SK-N-MC (cell line): Measurements from ENCODE around the gene TNRC6C.

Source experiments
- EZH2 ChIP-seq: fragments of 200-600 bp; sonication (generic); IDR thresholded peaks from one replicate; pipeline ENCODE4 v1.6.1; 2017; ENCODE audit warnings: antibody characterized with exemption
- FOXP2 ChIP-seq: optimal IDR thresholded peaks from 2 replicates; pipeline ENCODE3; 2011; ENCODE audit warnings: mild to moderate bottlenecking, moderate library complexity; ENCODE audit not compliant: insufficient read depth; ENCODE audit errors: extremely low read length, control extremely low read depth
- POLR2AphosphoS5 ChIP-seq: IDR thresholded peaks from 2 replicates; pipeline ENCODE4 v1.6.1; 2012; ENCODE audit warnings: mild to moderate bottlenecking, low read depth, low read length, borderline replicate concordance

DNA sequence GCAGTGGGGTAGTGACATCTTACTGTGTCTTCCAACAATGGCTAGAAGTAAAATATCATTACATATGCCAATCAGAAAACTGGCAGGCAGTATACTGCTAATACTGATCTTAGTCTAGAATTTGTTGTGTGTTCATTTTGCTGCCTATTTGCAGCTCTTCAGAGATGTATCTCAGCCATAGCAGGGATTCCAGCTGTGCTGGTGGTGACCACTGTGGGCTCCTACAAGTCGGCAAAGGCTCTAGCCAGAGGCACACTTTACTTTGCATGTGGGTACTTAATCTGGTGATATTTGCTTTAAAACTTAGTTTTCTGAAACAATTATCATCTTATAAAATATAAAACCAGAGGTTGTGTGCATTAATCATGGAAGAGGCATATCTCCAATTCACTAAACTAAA is 100.1 kb downstream of the TNRC6C start:
- TF ChIP-seq POLR2AphosphoS5: no peak
- TF ChIP-seq EZH2: no peak
- TF ChIP-seq FOXP2: no peak
